CD4-positive, alpha-beta T cell (primary cell): ENCODE results near the gene RC3H2. TPM values are rescaled to one million over a fixed set of nuclear protein-coding genes. Genes with fewer than 3 reads are reported as not detected.
"Not testable (repeated sequence)": the region's sequence is repeated elsewhere in the genome, so short reads cannot be mapped to it uniquely, and the experiment has no call there.

Experiments used
- ATAC-seq: fragments of 200-7000 bp; cut with Tn5 transposase; one replicate; pipeline ENCODE4 v1.10.0; 2022; ENCODE audit warnings: mild to moderate bottlenecking; ENCODE audit not compliant: poor library complexity
- CTCF ChIA-PET: fragments of 350-600 bp; sonication (Branson Sonifier 250); formaldehyde crosslinking; loops from one replicate; lab custom pipeline; 2021; ENCODE audit warnings: antibody characterized with exemption, inconsistent platforms; lab: Charles Lee
- POLR2A ChIA-PET: fragments of 350-600 bp; sonication (Branson Sonifier 250); formaldehyde crosslinking; loops from one replicate; lab custom pipeline; 2021; ENCODE audit warnings: antibody characterized with exemption, inconsistent platforms; lab: Charles Lee
- DNase-seq, 14 experiments: peaks; one replicate each; pipeline ENCODE4 v3.0.0-alpha.2; 2013 to 2020; ENCODE audit warnings: mixed read lengths in 2 of 14
- H3K27ac ChIP-seq, 2 donors: one replicate each; pipeline versions ENCODE4 v1.5.1 to v1.7.0; 2013; ENCODE audit warnings: low read length in 2 of 2, low read depth in 1 of 2, mild to moderate bottlenecking in 1 of 2
- H3K27me3 ChIP-seq, 2 experiments: 1 replicate in 1 of 2; 2 replicates in 1 of 2; pipeline versions ENCODE4 v1.6.1 to v1.7.0; 2013; ENCODE audit warnings: low read length in 2 of 2, control low read depth in 1 of 2, mild to moderate bottlenecking in 1 of 2, moderate library complexity in 1 of 2; ENCODE audit not compliant: insufficient read depth in 2 of 2, control insufficient read depth in 1 of 2
- H3K36me3 ChIP-seq: one replicate; pipeline ENCODE4 v1.6.1; 2013; ENCODE audit warnings: low read length, control low read depth; ENCODE audit not compliant: insufficient read depth
- H3K4me1 ChIP-seq: one replicate; pipeline ENCODE4 v1.6.1; 2013; ENCODE audit warnings: low read length, control low read depth; ENCODE audit not compliant: insufficient read depth
- H3K4me3 ChIP-seq: one replicate; pipeline ENCODE4 v1.5.1; 2013; ENCODE audit warnings: mild to moderate bottlenecking, low read length, moderate library complexity
- H3K9me3 ChIP-seq, 2 experiments: 1 replicate in 1 of 2; 2 replicates in 1 of 2; pipeline versions ENCODE4 v1.6.1 to v1.7.0; 2013; ENCODE audit warnings: low read length in 2 of 2, mild to moderate bottlenecking in 2 of 2, control low read depth in 1 of 2, moderate library complexity in 1 of 2; ENCODE audit not compliant: control insufficient read depth in 1 of 2, insufficient read depth in 1 of 2
- H3K27ac Mint-ChIP-seq: one replicate; pipeline ENCODE4 v1.8.0; 2020; ENCODE audit warnings: mixed read lengths
- H3K27me3 Mint-ChIP-seq: one replicate; pipeline ENCODE4 v1.8.0; 2021; ENCODE audit warnings: mixed read lengths
- H3K36me3 Mint-ChIP-seq: one replicate; pipeline ENCODE4 v1.8.0; 2021; ENCODE audit warnings: low read depth, mixed read lengths
- H3K4me1 Mint-ChIP-seq: one replicate; pipeline ENCODE4 v1.8.0; 2021; ENCODE audit warnings: low read depth, mixed read lengths
- H3K4me3 Mint-ChIP-seq: one replicate; pipeline ENCODE4 v1.8.0; 2020; ENCODE audit warnings: mild to moderate bottlenecking, mixed read lengths
- H3K9me3 Mint-ChIP-seq: one replicate; pipeline ENCODE4 v1.8.0; 2020; ENCODE audit warnings: mixed read lengths
- CTCF ChIP-seq: fragments of 200-600 bp; IDR thresholded peaks from one replicate; pipeline ENCODE4 v1.8.0; 2022; ENCODE audit warnings: antibody characterized with exemption, mild to moderate bottlenecking
- intact Hi-C, 2 experiments: fragments of 100-400 bp; cut with DNase I in 1 of 2; cut with micrococcal nuclease in 1 of 2; formaldehyde crosslinking; loops; one replicate each; pipeline versions ENCODE4 v1.15.1 to v1.9.0; 2023 to 2025; cut with DNase I, micrococcal nuclease
- total RNA-seq, 174 experiments: library from RNA in 2 of 174; stranded (reverse) in 2 of 174; gene quantifications; one replicate each; pipeline ENCODE4 v1.2.3 and lab custom pipeline; 2021 to 2026

Gene RC3H2
- total RNA-seq, 2 experiments from 2014 or later: 85.2 to 86.8 TPM

GRCh38 chr9:122814545-122814944 is 90.6 kb downstream of the RC3H2 start:
- peaks cover 27% of the 10 kb centered on the region for H3K4me1 ChIP-seq
- H3K36me3 ChIP-seq: peaks cover 5% of the 10 kb centered on the region
- ChIA-PET POLR2A (interaction anchor here (5.9 kb wide), 1 partner anchor 14 kb away, joined by 28 read pairs; the partner anchor contains the start of gene PDCL), CTCF (no interaction called here)
- H3K27ac Mint-ChIP-seq: peak overlapping the region; percentile 72
- H3K9me3 Mint-ChIP-seq: no peaks in the 10 kb centered on the region
- no peaks in the 10 kb centered on the region for H3K27me3 Mint-ChIP-seq
- H3K4me3 ChIP-seq: no peak overlapping the region
- no peak for TF ChIP-seq CTCF
- peaks cover 17% of the 10 kb centered on the region for H3K36me3 Mint-ChIP-seq
- no peak overlapping the region for H3K27ac ChIP-seq
- DNase-seq (no peak), ATAC-seq (no peak)
- H3K4me3 Mint-ChIP-seq: peak overlapping the region; percentile 49
- H3K9me3 ChIP-seq: no peaks in the 10 kb centered on the region
- intact Hi-C loops: loop anchor here in 1 of 2 experiments (5.0 kb wide), 1 partner anchor 1267 kb away; no protein-coding TSS in a partner anchor
- H3K4me1 Mint-ChIP-seq: peaks cover 39% of the 10 kb centered on the region
- H3K27me3 ChIP-seq: no peaks in the 10 kb centered on the region

GRCh38 chr9:122812736-122813135 is 92.4 kb downstream of the RC3H2 start:
- H3K27me3 Mint-ChIP-seq: no peaks in the 10 kb centered on the region
- H3K4me1 Mint-ChIP-seq: peaks cover 49% of the 10 kb centered on the region
- peaks cover 32% of the 10 kb centered on the region for H3K4me1 ChIP-seq
- H3K27ac Mint-ChIP-seq: no peak overlapping the region
- no peak for TF ChIP-seq CTCF
- ATAC-seq (no peak), DNase-seq (no peak)
- no peaks in the 10 kb centered on the region for H3K9me3 ChIP-seq
- H3K27ac ChIP-seq: no peak overlapping the region
- POLR2A ChIA-PET: interaction anchor here (0.9 kb wide), 1 partner anchor 16 kb away, joined by 4 read pairs; the partner anchor contains the start of gene PDCL
- no peaks in the 10 kb centered on the region for H3K27me3 ChIP-seq
- peaks cover 4% of the 10 kb centered on the region for H3K36me3 ChIP-seq
- CTCF ChIA-PET: no interaction called here
- intact Hi-C loops: loop anchor here in 1 of 2 experiments (2.0 to 5.0 kb wide), 2 partner anchors 462 to 1265 kb away; no protein-coding TSS in a partner anchor
- H3K4me3 Mint-ChIP-seq: no peak overlapping the region
- H3K36me3 Mint-ChIP-seq: peaks cover 11% of the 10 kb centered on the region
- H3K9me3 Mint-ChIP-seq: no peaks in the 10 kb centered on the region
- H3K4me3 ChIP-seq: no peak overlapping the region

GRCh38 chr9:122810306-122810946 is 94.7 kb downstream of the RC3H2 start:
- ATAC-seq: peak; percentile 92
- Histone ChIP-seq H3K9me3 (no peaks in the 10 kb centered on the region), H3K27ac (no peak overlapping the region), H3K4me1 (peaks cover 17% of the 10 kb centered on the region), H3K4me3 (no peak overlapping the region), H3K27me3 (no peaks in the 10 kb centered on the region), H3K36me3 (no peaks in the 10 kb centered on the region)
- Mint-ChIP-seq H3K27ac (no peak overlapping the region), H3K4me1 (peaks cover 30% of the 10 kb centered on the region), H3K9me3 (no peaks in the 10 kb centered on the region), H3K27me3 (no peaks in the 10 kb centered on the region), H3K4me3 (no peak overlapping the region), H3K36me3 (no peaks in the 10 kb centered on the region)
- peak; percentile 59 to 89 (median 72) for DNase-seq
- TF ChIP-seq CTCF: peak; percentile 85
- intact Hi-C loops: loop anchor here (1.0 to 5.0 kb wide), 5 partner anchors 345 to 1263 kb away; no protein-coding TSS in a partner anchor
- ChIA-PET POLR2A (interaction anchor here (0.5 to 1.3 kb wide), 2 partner anchors 18 to 180 kb away, joined by 4 to 5 read pairs; partner anchors contain the start of gene PDCL), CTCF (interaction anchor here (1.3 to 1.4 kb wide), 2 partner anchors 346 to 685 kb away, joined by 3 to 4 read pairs; no protein-coding TSS in a partner anchor)

GRCh38 chr9:122809261-122809660 is 95.9 kb downstream of the RC3H2 start:
- H3K9me3 Mint-ChIP-seq, ATAC-seq, H3K4me3 ChIP-seq, H3K27ac Mint-ChIP-seq, H3K27ac ChIP-seq, H3K9me3 ChIP-seq, H3K27me3 ChIP-seq, H3K36me3 Mint-ChIP-seq, intact Hi-C loops, DNase-seq, H3K27me3 Mint-ChIP-seq, H3K4me3 Mint-ChIP-seq, H3K36me3 ChIP-seq: not testable (repeated sequence)
- peaks cover 19% of the 10 kb centered on the region for H3K4me1 Mint-ChIP-seq
- ChIA-PET POLR2A (interaction anchor here (1.5 kb wide), 1 partner anchor 19 kb away, joined by 3 read pairs; the partner anchor contains the start of gene PDCL), CTCF (interaction anchor here (0.8 kb wide), 1 partner anchor 686 kb away, joined by 3 read pairs; no protein-coding TSS in a partner anchor)
- H3K4me1 ChIP-seq: peaks cover 14% of the 10 kb centered on the region
